Measurements from ENCODE around the gene BLVRB. TPM values are rescaled to one million over a fixed set of nuclear protein-coding genes. Genes with fewer than 3 reads are reported as not detected.
A peak's percentile ranks its signal among the peaks of the same experiment; 100 is the strongest.

BLVRB gene
- total and polyA plus RNA-seq, 2 of the 8 experiments (the other 6 are each of a cell fraction or from before 2014, with no cell fraction given) = 28.7 to 182 TPM

DNA sequence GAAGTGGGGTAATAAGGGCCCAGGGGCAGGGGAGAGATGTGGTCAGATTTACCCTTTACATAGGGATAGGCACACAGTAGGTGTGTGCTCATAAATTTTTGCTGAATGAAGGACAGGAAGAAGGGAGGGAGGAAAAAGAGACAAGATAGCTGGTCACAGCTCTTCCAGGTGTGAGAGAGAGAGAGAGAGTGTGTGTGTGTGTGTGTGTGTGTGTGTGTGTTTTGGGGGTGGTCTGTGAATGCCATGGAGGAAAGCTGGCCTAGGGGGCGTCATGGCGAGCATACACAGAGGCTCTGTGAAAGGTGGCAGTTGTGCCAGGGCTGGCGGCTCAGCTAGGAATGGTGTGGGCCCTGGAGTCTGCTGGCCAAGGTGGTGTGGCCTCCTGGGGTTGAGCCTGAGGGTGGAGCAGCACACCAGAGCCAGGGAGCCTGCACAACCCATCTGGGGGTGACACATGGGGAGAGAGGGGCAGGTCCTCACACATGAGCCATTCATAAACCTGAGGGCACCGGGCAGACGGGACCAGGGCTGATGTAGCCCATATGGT, 46.4 kb downstream of the BLVRB start:
- Histone ChIP-seq H3K4me2 (ENCODE audit: insufficient read depth in 1 of 2, low read depth in 2 of 2, low read length in 2 of 2) (no peak overlapping the region), H4K91ac (replicated peaks; ENCODE audit: insufficient read length, low read length) (no peak overlapping the region)
- no peak for DNase-seq (ENCODE audit: low read depth in 1 of 2, low spot score in 2 of 2)

More for the DNA sequence above, 46.4 kb downstream of the BLVRB start:
- H2BK120ac ChIP-seq (replicated peaks; ENCODE audit: low read depth, low read length) = no peak overlapping the region
- WGBS, 2 experiments (ENCODE audit: extremely low coverage in 1 of 2, insufficient coverage in 1 of 2, insufficient read length in 1 of 2, insufficient replicate concordance in 2 of 2, low coverage in 1 of 2, low lambda C conversion rate in 2 of 2, missing lambda C conversion rate in 1 of 2) = 75% methylated on average over 5 of the region's 5 CpGs; no CpG with 5 or more reads in 1 of the 2 experiments
- H2BK15ac ChIP-seq (ENCODE audit: low read length) = no peak overlapping the region
- H2BK12ac ChIP-seq (ENCODE audit: low read depth, low read length) = no peak overlapping the region
- POLR2A ChIA-PET (ENCODE audit: partially characterized antibody) = interaction anchor here (1.5 to 3.3 kb wide), 5 partner anchors 11 to 24 kb away, joined by 4 to 18 read pairs (median 10); partner anchors contain the start of gene SERTAD3
- peaks cover 0 to 2% (median 0%) of the 10 kb centered on the region in 4 experiments; a peak in 2 of 8 replicates for H3K36me3 ChIP-seq (ENCODE audit: control insufficient read depth in 2 of 4, insufficient read depth in 4 of 4, low read length in 3 of 4)
- no peaks in the 10 kb centered on the region; a peak in 1 of 7 replicates for H3K27me3 ChIP-seq (replicated peaks in 1 of 4; ENCODE audit: control insufficient read depth in 3 of 4, extremely low read depth in 1 of 4, insufficient read depth in 3 of 4, low read length in 3 of 4)
- no peak overlapping the region for H2AFZ ChIP-seq (ENCODE audit: low read length)
- no peak overlapping the region for H3K4me3 ChIP-seq (ENCODE audit: extremely low read depth in 1 of 4, insufficient read depth in 2 of 4, low read depth in 3 of 4, low read length in 4 of 4)
- H3K27ac ChIP-seq (ENCODE audit: low read depth, low read length) = no peak overlapping the region
- FAIRE-seq = no peak
- peaks cover 3 to 12% (median 7%) of the 10 kb centered on the region in 4 experiments; a peak in 5 of 7 replicates for H3K4me1 ChIP-seq (replicated peaks in 1 of 4; ENCODE audit: control insufficient read depth in 3 of 4, insufficient read depth in 4 of 4, low read length in 3 of 4)
- no peaks in the 10 kb centered on the region for H3K79me1 ChIP-seq (ENCODE audit: low read depth, low read length)
- TF ChIP-seq KDM1A (IDR thresholded peaks at IDR 0.05; ENCODE audit: borderline replicate concordance, low read length) = no peak
- no peak for TF ChIP-seq ZNF274 (IDR thresholded peaks at IDR 0.05; ENCODE audit: borderline replicate concordance, extremely low read depth, low read length)
- TF ChIP-seq SAP30 (IDR thresholded peaks at IDR 0.05; ENCODE audit: insufficient read depth, insufficient replicate concordance, low read length) = no peak
- no peak for TF ChIP-seq SUZ12 (IDR thresholded peaks at IDR 0.05; ENCODE audit: low read length)
- TF ChIP-seq, protein P1, sequence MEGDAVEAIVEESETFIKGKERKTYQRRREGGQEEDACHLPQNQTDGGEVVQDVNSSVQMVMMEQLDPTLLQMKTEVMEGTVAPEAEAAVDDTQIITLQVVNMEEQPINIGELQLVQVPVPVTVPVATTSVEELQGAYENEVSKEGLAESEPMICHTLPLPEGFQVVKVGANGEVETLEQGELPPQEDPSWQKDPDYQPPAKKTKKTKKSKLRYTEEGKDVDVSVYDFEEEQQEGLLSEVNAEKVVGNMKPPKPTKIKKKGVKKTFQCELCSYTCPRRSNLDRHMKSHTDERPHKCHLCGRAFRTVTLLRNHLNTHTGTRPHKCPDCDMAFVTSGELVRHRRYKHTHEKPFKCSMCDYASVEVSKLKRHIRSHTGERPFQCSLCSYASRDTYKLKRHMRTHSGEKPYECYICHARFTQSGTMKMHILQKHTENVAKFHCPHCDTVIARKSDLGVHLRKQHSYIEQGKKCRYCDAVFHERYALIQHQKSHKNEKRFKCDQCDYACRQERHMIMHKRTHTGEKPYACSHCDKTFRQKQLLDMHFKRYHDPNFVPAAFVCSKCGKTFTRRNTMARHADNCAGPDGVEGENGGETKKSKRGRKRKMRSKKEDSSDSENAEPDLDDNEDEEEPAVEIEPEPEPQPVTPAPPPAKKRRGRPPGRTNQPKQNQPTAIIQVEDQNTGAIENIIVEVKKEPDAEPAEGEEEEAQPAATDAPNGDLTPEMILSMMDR (IDR thresholded peaks at IDR 0.05; ENCODE audit: control extremely low read depth in 1 of 3, insufficient read depth in 1 of 3, low read depth in 1 of 3, low read length in 3 of 3) = peak in 1 of 3 experiments; percentile 8; a peak in 1 of 4 replicates
- no peaks in the 10 kb centered on the region for H3K79me2 ChIP-seq (ENCODE audit: control insufficient read depth in 1 of 2, insufficient read depth in 2 of 2, low read length in 2 of 2)
- no peak overlapping the region for H3K56ac ChIP-seq (replicated peaks; ENCODE audit: insufficient read length, low read depth, low read length)
- no peak overlapping the region for H4K8ac ChIP-seq (ENCODE audit: extremely low read depth, insufficient read depth, low read length)
- H2BK20ac ChIP-seq (ENCODE audit: low read length) = no peak overlapping the region
- no peak overlapping the region for H3K18ac ChIP-seq (ENCODE audit: extremely low read depth, low read length)
- peaks cover 3% of the 10 kb centered on the region; the same call in 1 of the 2 replicates for H3K23me2 ChIP-seq (ENCODE audit: low read depth, low read length)
- H2AK5ac ChIP-seq (ENCODE audit: low read depth, low read length) = no peak overlapping the region
- CTCF ChIA-PET (ENCODE audit: partially characterized antibody) = interaction anchor here (0.8 to 4.4 kb wide), 8 partner anchors 10 to 114 kb away, joined by 3 to 41 read pairs (median 6); partner anchors contain the start of genes BLVRB and SPTBN4
- no peaks in the 10 kb centered on the region for H4K20me1 ChIP-seq (replicated peaks in 1 of 2; ENCODE audit: control insufficient read depth in 1 of 2, insufficient read depth in 2 of 2, low read length in 2 of 2)
- no peak overlapping the region for H3K23ac ChIP-seq (ENCODE audit: insufficient read length)
- no peak overlapping the region for H3K9ac ChIP-seq (replicated peaks in 1 of 4; ENCODE audit: extremely low read depth in 1 of 4, low read depth in 3 of 4, low read length in 3 of 4)
- no peak overlapping the region for H3K14ac ChIP-seq (ENCODE audit: insufficient read length)
- no peak overlapping the region for H3K4ac ChIP-seq (replicated peaks; ENCODE audit: insufficient read length, low read depth, low read length)
- H4K5ac ChIP-seq (ENCODE audit: insufficient read length, low read depth, low read length) = no peak overlapping the region
- 0 out of 2 replicates have a peak overlapping the region, but pooled peaks have one; percentile 60 for H2BK5ac ChIP-seq (ENCODE audit: low read depth, low read length)
- H3K9me3 ChIP-seq (ENCODE audit: insufficient read depth in 2 of 2, low read depth in 1 of 2, low read length in 1 of 2) = no peaks in the 10 kb centered on the region

All from H1 (cell line).